Measurements from ENCODE around the gene RTCB. TPM values are rescaled to one million over a fixed set of nuclear protein-coding genes. Genes with fewer than 3 reads are reported as not detected.

Gene RTCB
- total RNA-seq, 1 experiment from 2014 or later, result 101 TPM

DNA sequence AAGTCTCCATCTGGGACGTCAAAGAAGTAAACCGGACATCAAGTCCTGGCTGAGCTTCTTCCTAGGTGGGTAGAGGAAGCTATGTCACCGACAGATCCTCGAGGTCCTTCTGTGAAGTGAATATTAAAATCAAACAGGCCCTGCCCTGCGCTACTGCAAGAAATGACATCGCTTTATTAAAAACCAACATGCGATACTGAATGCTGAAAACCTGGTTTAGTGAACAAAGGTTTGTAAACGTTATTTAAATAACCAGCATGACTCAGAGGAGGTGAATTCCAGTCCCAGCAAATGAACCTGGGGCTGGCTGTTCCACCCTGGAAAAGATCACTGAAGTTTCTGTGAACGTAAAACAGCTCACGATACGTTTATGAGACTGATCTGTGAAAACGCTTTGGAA, 645 bp downstream of the RTCB start:
- no peak for DNase-seq
- Histone ChIP-seq H2BK12ac (ENCODE audit: insufficient read length, low read depth, low read length) (no peak overlapping the region), H4K20me1 (ENCODE audit: control insufficient read depth, insufficient read depth, insufficient read length) (no peaks in the 10 kb centered on the region), H2BK5ac (ENCODE audit: insufficient read length, low read length) (no peak overlapping the region), H2BK20ac (ENCODE audit: low read depth, low read length, poor library complexity, severe bottlenecking) (no peak overlapping the region), H3K9me3 (ENCODE audit: control insufficient read depth, low read depth, low read length) (no peaks in the 10 kb centered on the region), H4K8ac (replicated peaks; ENCODE audit: insufficient read length, low read depth, low read length) (no peak overlapping the region), H3K79me1 (ENCODE audit: insufficient read depth, low read depth, low read length, poor library complexity, severe bottlenecking) (peaks cover 12% of the 10 kb centered on the region), H3K18ac (ENCODE audit: insufficient read length, low read depth, low read length) (no peak overlapping the region), H3T11ph (ENCODE audit: low read length) (no peak overlapping the region), H3K9ac (ENCODE audit: extremely low read depth, insufficient read length, low read length) (peak overlapping the region; percentile 67), H3K23ac (ENCODE audit: insufficient read length, low read depth, low read length) (no peak overlapping the region), H2BK120ac (ENCODE audit: low read depth, low read length, poor library complexity, severe bottlenecking) (no peak overlapping the region), H2AFZ (ENCODE audit: low read length) (no peak overlapping the region), H3K4ac (ENCODE audit: low read depth, low read length) (no peak overlapping the region), H3K4me2 (ENCODE audit: insufficient read depth, insufficient read length, low read length) (peak overlapping the region; percentile 92), H3K23me2 (ENCODE audit: insufficient read length, low read depth, low read length, poor library complexity, severe bottlenecking) (peaks cover 4% of the 10 kb centered on the region), H3K56ac (ENCODE audit: insufficient read length, low read depth, low read length) (no peak overlapping the region), H3K4me1 (ENCODE audit: insufficient read depth, low read length) (0 out of 2 replicates have a peak, but pooled peaks cover 4% of the 10 kb centered on the region), H3K79me2 (ENCODE audit: insufficient read depth, low read length) (peaks cover 13% of the 10 kb centered on the region; the same call in 1 of the 2 replicates), H4K5ac (ENCODE audit: insufficient read length, low read depth, low read length) (no peak overlapping the region), H3K27me3 (ENCODE audit: insufficient read depth, low read length) (no peaks in the 10 kb centered on the region), H2AK5ac (ENCODE audit: insufficient read length, low read length) (no peak overlapping the region), H4K91ac (ENCODE audit: insufficient read length, low read depth, low read length) (no peak overlapping the region), H3K14ac (ENCODE audit: insufficient read depth, low read length) (peak overlapping the region; percentile 70; the same call in 1 of the 2 replicates), H3K27ac (ENCODE audit: insufficient read length, low read depth, low read length) (no peak overlapping the region), H2BK15ac (ENCODE audit: low read depth, low read length) (no peak overlapping the region)
- TF ChIP-seq, protein P1, sequence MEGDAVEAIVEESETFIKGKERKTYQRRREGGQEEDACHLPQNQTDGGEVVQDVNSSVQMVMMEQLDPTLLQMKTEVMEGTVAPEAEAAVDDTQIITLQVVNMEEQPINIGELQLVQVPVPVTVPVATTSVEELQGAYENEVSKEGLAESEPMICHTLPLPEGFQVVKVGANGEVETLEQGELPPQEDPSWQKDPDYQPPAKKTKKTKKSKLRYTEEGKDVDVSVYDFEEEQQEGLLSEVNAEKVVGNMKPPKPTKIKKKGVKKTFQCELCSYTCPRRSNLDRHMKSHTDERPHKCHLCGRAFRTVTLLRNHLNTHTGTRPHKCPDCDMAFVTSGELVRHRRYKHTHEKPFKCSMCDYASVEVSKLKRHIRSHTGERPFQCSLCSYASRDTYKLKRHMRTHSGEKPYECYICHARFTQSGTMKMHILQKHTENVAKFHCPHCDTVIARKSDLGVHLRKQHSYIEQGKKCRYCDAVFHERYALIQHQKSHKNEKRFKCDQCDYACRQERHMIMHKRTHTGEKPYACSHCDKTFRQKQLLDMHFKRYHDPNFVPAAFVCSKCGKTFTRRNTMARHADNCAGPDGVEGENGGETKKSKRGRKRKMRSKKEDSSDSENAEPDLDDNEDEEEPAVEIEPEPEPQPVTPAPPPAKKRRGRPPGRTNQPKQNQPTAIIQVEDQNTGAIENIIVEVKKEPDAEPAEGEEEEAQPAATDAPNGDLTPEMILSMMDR (conservative IDR thresholded peaks at IDR 0.05), result no peak
- Mint-ChIP-seq H3K27me3 (ENCODE audit: low read depth) (peaks cover 17% of the 10 kb centered on the region), H3K9me3 (no peaks in the 10 kb centered on the region), H3K27ac (peak overlapping the region in 2 of 3 experiments; percentile 97 to 98; a peak in 4 of 7 replicates), H3K4me3 (peak overlapping the region; percentile 94 to 97), H3K36me3 (ENCODE audit: insufficient read depth in 1 of 3, low read depth in 3 of 3) (peaks cover 15 to 34% (median 25%) of the 10 kb centered on the region in 3 experiments; a peak in 6 of 7 replicates), H3K4me1 (peaks cover 18 to 22% of the 10 kb centered on the region in 2 experiments)
- WGBS (ENCODE audit: extremely low coverage, insufficient read length, low lambda C conversion rate), result no CpG with 5 or more reads among the region's 12 CpGs

Data from H9 (cell line).